K562 (cell line): ENCODE results near the gene GPRIN3. TPM values are rescaled to one million over a fixed set of nuclear protein-coding genes. Genes with fewer than 3 reads are reported as not detected.

Experiments used
- ATAC-seq: fragments of 200-7000 bp; cut with Tn5 transposase; 3 replicates; pipeline ENCODE4 v1.9.1; 2020; ENCODE audit warnings: moderate library complexity
- BruUV-seq: library from RNA; stranded (reverse); fragments of 400-500 nt; replicated peaks from 2 replicates; lab custom pipeline; 2021; lab: Mats Ljungman, UMichigan
- CTCF ChIA-PET: fragments of 300-600 bp; formaldehyde crosslinking; extraction: SDS; loops from one replicate; lab custom pipeline; 2021; ENCODE audit warnings: low intra/inter-chr PET ratio; lab: Yijun Ruan, JAX
- POLR2A ChIA-PET: fragments of 300-600, 350-650 bp; sonication (Branson Sonifier 250); formaldehyde crosslinking; extraction: SDS; loops from one replicate; lab custom pipeline; 2021; ENCODE audit warnings: antibody characterized with exemption, inconsistent platforms; lab: Yijun Ruan, JAX
- DNase-seq, 4 experiments: peaks; one replicate each; pipeline versions ENCODE4 v3.0.0 to v3.0.0-alpha.2; 2011 to 2018; ENCODE audit warnings: low spot score in 3 of 4, mixed read lengths in 3 of 4; ENCODE audit errors: extremely low read depth in 1 of 4
- FAIRE-seq: peaks from 2 replicates; lab custom pipeline; 2011; peaks lifted over from hg19 to GRCh38; lab: Jason Lieb, UNC
- H2AFZ ChIP-seq: 2 replicates; pipeline ENCODE4 v1.6.0; 2011; ENCODE audit warnings: low read depth, low read length, control low read depth, inconsistent platforms
- H3K27ac ChIP-seq: fragments of 200-600 bp; 3 replicates; pipeline ENCODE4 v1.8.0; 2011; ENCODE audit warnings: low read depth, mild to moderate bottlenecking, control low read depth, inconsistent platforms, low read length, moderate library complexity, mixed read lengths; ENCODE audit errors: extremely low read depth
- H3K27me3 ChIP-seq, 2 experiments: fragments of 300-600 bp in 1 of 2; 2 replicates in 1 of 2; 3 replicates in 1 of 2; pipeline versions ENCODE4 v1.6.0 to v1.8.0; 2011; ENCODE audit warnings: inconsistent platforms in 2 of 2, low read length in 2 of 2, mild to moderate bottlenecking in 1 of 2, mixed read lengths in 1 of 2, moderate library complexity in 1 of 2; ENCODE audit not compliant: control insufficient read depth in 2 of 2, insufficient read depth in 2 of 2
- H3K36me3 ChIP-seq: fragments of 300-600 bp; 3 replicates; pipeline ENCODE4 v1.8.0; 2011; ENCODE audit warnings: mild to moderate bottlenecking, low read length, inconsistent platforms; ENCODE audit not compliant: control insufficient read depth, insufficient read depth
- H3K4me1 ChIP-seq, 2 experiments: fragments of 200-600 bp in 1 of 2; replicated peaks in 1 of 2; 2 replicates in 1 of 2; 3 replicates in 1 of 2; pipeline versions ENCODE4 v1.5.1 to v1.8.0; 2011; ENCODE audit warnings: inconsistent platforms in 2 of 2, low read length in 2 of 2, mild to moderate bottlenecking in 1 of 2, mixed read lengths in 1 of 2, moderate library complexity in 1 of 2; ENCODE audit not compliant: control insufficient read depth in 2 of 2, insufficient read depth in 2 of 2
- H3K4me2 ChIP-seq: 2 replicates; pipeline ENCODE4 v1.6.1; 2011; ENCODE audit warnings: low read length, control low read depth, inconsistent platforms, mixed read lengths; ENCODE audit not compliant: insufficient read depth
- H3K4me3 ChIP-seq: fragments of 200-600 bp; sonication (generic), shearing (Covaris generic); 2 replicates; pipeline ENCODE4 v1.5.1; 2016; ENCODE audit warnings: control low read depth, inconsistent platforms
- H3K79me2 ChIP-seq: fragments of 200-600 bp; 3 replicates; pipeline ENCODE4 v1.8.0; 2011; ENCODE audit warnings: low read length, inconsistent platforms; ENCODE audit not compliant: control insufficient read depth, insufficient read depth
- H3K9ac ChIP-seq, 2 experiments: 2 replicates each; pipeline versions ENCODE4 v1.6.0 to v1.6.1; 2011; ENCODE audit warnings: low read depth in 2 of 2, low read length in 2 of 2, control low read depth in 1 of 2, inconsistent platforms in 1 of 2, mild to moderate bottlenecking in 1 of 2, mixed read lengths in 1 of 2; ENCODE audit not compliant: insufficient read depth in 1 of 2
- H3K9me1 ChIP-seq: one replicate; pipeline ENCODE4 v1.6.0; 2011; ENCODE audit warnings: inconsistent platforms, mild to moderate bottlenecking, low read length, moderate library complexity; ENCODE audit not compliant: control insufficient read depth, insufficient read depth
- H3K9me3 ChIP-seq: replicated peaks from 2 replicates; pipeline ENCODE4 v1.5.1; 2011; ENCODE audit warnings: low read depth, low read length, inconsistent platforms; ENCODE audit not compliant: control insufficient read depth, insufficient read depth
- H4K20me1 ChIP-seq: replicated peaks from 2 replicates; pipeline ENCODE4 v1.6.1; 2011; ENCODE audit warnings: low read length, inconsistent platforms, mixed read lengths; ENCODE audit not compliant: control insufficient read depth, insufficient read depth
- DACH1 ChIP-seq: fragments of 450-650 bp; IDR thresholded peaks from 2 replicates; pipeline ENCODE4 v1.6.1; 2018; ENCODE audit not compliant: partially characterized antibody
- MAFF ChIP-seq: IDR thresholded peaks from 2 replicates; pipeline ENCODE4 v1.6.1; 2012; ENCODE audit warnings: low read length, improper control_type of control experiment
- ZNF766 ChIP-seq: fragments of 200-800 bp; sonication (Bioruptor generic); conservative IDR thresholded peaks from 2 replicates; pipeline ENCODE4 v1.6.1; 2016; ENCODE audit warnings: missing genetic modification characterization, missing compliant biosample characterization
- WGBS: fragments of 100-300 bp; shearing (Covaris generic); methylation state at CpG from one replicate; pipeline ENCODE4 v1.1.6; 2016; ENCODE audit warnings: low coverage, mixed read lengths; ENCODE audit not compliant: insufficient coverage; ENCODE audit errors: missing lambda C conversion rate; 5-methylcytosine and 5-hydroxymethylcytosine counted together
- in situ Hi-C: fragments of 300-500 bp; cut with MboI; formaldehyde crosslinking; loops from 4 replicates; pipeline ENCODE4 v1.15.0; 2018; ENCODE audit warnings: inconsistent platforms, mixed read lengths
- intact Hi-C: fragments of 100-400 bp; cut with micrococcal nuclease; formaldehyde crosslinking; loops from 2 replicates; pipeline ENCODE4 v1.14.2; 2022
- polyA plus RNA-seq, 8 experiments: library from polyadenylated mRNA; depleted of rRNA in 4 of 8; stranded (reverse) in 5 of 8; unstranded in 3 of 8; fragments of >200 nt; fragmentation: Nextera tagmentation in 2 of 8; fragmentation: Illumina TruSeq in 1 of 8; extraction: Ambion mirVana in 2 of 8; extraction: Trizol in 1 of 8; gene quantifications; 2 replicates each; pipeline versions ENCODE4 v1.2.1 to v1.2.3, GENCODE V29; 2011 to 2014; ENCODE audit warnings: inconsistent platforms in 1 of 8, missing spikeins in 1 of 8
- total RNA-seq, 7 experiments: library from RNA; depleted of rRNA in 6 of 7; stranded (reverse); fragments of >200 nt in 6 of 7; fragmentation: Illumina TruSeq in 2 of 7; extraction: Trizol in 2 of 7; gene quantifications; 2 replicates each; pipeline versions ENCODE4 v1.2.1 to v1.2.3, GENCODE V29; 2011 to 2021; ENCODE audit warnings: low replicate concordance in 1 of 7
- TF ChIP-seq, protein P1 (sequence below), 2 experiments: IDR thresholded peaks in 1 of 2; conservative IDR thresholded peaks in 1 of 2; 2 replicates each; pipeline ENCODE4 v1.6.1; 2016; ENCODE audit warnings: low read depth in 2 of 2, mild to moderate bottlenecking in 1 of 2, missing compliant biosample characterization in 1 of 2, missing genetic modification characterization in 1 of 2, moderate library complexity in 1 of 2

Gene GPRIN3
- total and polyA plus RNA-seq, 9 of the 15 experiments (the other 6 are each of a cell fraction or from before 2014, with no cell fraction given): 0.02 TPM; not detected in 8

DNA sequence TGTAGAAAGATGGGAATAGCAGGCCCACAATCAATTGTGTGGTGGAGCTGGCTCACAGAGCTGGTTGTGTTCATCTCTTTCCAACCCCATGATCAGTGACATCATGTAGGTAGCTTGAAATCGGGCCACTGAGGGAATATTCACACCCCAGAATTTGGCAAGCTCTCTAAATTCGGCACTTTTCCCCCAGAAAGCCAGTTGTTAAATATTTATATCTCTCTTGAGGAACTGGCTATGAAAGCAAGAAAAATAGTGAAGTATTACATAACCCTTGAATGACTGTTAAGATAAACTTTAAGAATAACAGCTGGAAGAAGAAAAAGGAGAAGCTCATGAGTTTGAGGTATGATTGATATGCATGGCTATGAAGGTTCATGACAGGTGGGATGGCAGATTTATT is 38.9 kb downstream of the GPRIN3 start:
- Histone ChIP-seq H3K4me2 (no peak overlapping the region), H3K27ac (no peak overlapping the region), H4K20me1 (no peaks in the 10 kb centered on the region), H3K79me2 (no peaks in the 10 kb centered on the region), H3K9ac (no peak overlapping the region), H3K36me3 (no peaks in the 10 kb centered on the region), H3K27me3 (no peaks in the 10 kb centered on the region), H3K9me3 (no peaks in the 10 kb centered on the region), H2AFZ (no peak overlapping the region), H3K9me1 (no peaks in the 10 kb centered on the region), H3K4me1 (no peaks in the 10 kb centered on the region), H3K4me3 (no peak overlapping the region)
- WGBS: 0% methylated on average over 2 of the region's 2 CpGs
- no peak for DNase-seq
- ChIA-PET CTCF (no interaction called here), POLR2A (no interaction called here)
- no peak for ATAC-seq
- BruUV-seq: no TSS peak
- intact Hi-C loops: no loop called here
- in situ Hi-C loops: no loop called here
- no peak for FAIRE-seq
- TF ChIP-seq MAFF (no peak), DACH1 (no peak), ZNF766 (CRISPR knock-in tag) (no peak)
- TF ChIP-seq, protein P1, sequence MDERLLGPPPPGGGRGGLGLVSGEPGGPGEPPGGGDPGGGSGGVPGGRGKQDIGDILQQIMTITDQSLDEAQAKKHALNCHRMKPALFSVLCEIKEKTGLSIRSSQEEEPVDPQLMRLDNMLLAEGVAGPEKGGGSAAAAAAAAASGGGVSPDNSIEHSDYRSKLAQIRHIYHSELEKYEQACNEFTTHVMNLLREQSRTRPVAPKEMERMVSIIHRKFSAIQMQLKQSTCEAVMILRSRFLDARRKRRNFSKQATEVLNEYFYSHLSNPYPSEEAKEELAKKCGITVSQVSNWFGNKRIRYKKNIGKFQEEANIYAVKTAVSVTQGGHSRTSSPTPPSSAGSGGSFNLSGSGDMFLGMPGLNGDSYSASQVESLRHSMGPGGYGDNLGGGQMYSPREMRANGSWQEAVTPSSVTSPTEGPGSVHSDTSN (CRISPR knock-in tag; IDR thresholded peaks at IDR 0.05; ENCODE audit: low read depth): no peak
- TF ChIP-seq, protein P1 (tag; conservative IDR thresholded peaks at IDR 0.05; ENCODE audit: low read depth): peak; percentile 49; the same call in 1 of the 2 replicates
